Measurements from ENCODE around the gene CCSER1. TPM values are rescaled to one million over a fixed set of nuclear protein-coding genes. Genes with fewer than 3 reads are reported as not detected.

CCSER1 gene
- total RNA-seq, 1 experiment from 2014 or later: 0.05 TPM

GRCh38 chr4:90766837-90767236 is 639.6 kb downstream of the CCSER1 start:
- no peak for ATAC-seq
- DNase-seq (ENCODE audit: low read depth, low spot score): no peak
- ChIA-PET POLR2A (no interaction called here), CTCF (no interaction called here)
- no peaks in the 10 kb centered on the region for H3K27me3 ChIP-seq (ENCODE audit: control insufficient read depth, insufficient read depth, low read length)
- H3K4me3 ChIP-seq (ENCODE audit: low read depth in 2 of 2, low read length in 2 of 2): no peak overlapping the region
- H3K36me3 ChIP-seq (ENCODE audit: control insufficient read depth, insufficient read depth, low read length): no peaks in the 10 kb centered on the region
- in situ Hi-C loops (cut with HindIII; ENCODE audit: low pct_unique_long_range_greater_than_20kb, low sequenced_read_pairs): no loop called here
- H3K9me3 ChIP-seq (ENCODE audit: control insufficient read depth, insufficient read depth, low read depth, low read length): no peaks in the 10 kb centered on the region
- no peaks in the 10 kb centered on the region for H3K4me1 ChIP-seq (ENCODE audit: control insufficient read depth, insufficient read depth, low read length)
- H3K27ac ChIP-seq (ENCODE audit: low read length): no peak overlapping the region
- BruUV-seq (replicated peaks): no TSS peak
- TF ChIP-seq, protein P1, sequence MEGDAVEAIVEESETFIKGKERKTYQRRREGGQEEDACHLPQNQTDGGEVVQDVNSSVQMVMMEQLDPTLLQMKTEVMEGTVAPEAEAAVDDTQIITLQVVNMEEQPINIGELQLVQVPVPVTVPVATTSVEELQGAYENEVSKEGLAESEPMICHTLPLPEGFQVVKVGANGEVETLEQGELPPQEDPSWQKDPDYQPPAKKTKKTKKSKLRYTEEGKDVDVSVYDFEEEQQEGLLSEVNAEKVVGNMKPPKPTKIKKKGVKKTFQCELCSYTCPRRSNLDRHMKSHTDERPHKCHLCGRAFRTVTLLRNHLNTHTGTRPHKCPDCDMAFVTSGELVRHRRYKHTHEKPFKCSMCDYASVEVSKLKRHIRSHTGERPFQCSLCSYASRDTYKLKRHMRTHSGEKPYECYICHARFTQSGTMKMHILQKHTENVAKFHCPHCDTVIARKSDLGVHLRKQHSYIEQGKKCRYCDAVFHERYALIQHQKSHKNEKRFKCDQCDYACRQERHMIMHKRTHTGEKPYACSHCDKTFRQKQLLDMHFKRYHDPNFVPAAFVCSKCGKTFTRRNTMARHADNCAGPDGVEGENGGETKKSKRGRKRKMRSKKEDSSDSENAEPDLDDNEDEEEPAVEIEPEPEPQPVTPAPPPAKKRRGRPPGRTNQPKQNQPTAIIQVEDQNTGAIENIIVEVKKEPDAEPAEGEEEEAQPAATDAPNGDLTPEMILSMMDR (IDR thresholded peaks at IDR 0.05): no peak
- TF ChIP-seq SIN3A (IDR thresholded peaks at IDR 0.05; ENCODE audit: borderline replicate concordance, insufficient read depth, low read depth, low read length) (no peak), TCF7L2 (IDR thresholded peaks at IDR 0.05; ENCODE audit: low read depth, low read length) (no peak), POLR2AphosphoS5 (IDR thresholded peaks at IDR 0.05; ENCODE audit: low read depth, low read length) (no peak), REST (IDR thresholded peaks at IDR 0.05; ENCODE audit: insufficient read depth in 1 of 2, low read depth in 2 of 2, low read length in 1 of 2) (no peak)
- intact Hi-C loops (cut with micrococcal nuclease; ENCODE audit: unreplicated experiment): no loop called here

GRCh38 chr4:90769251-90769650 is 642.1 kb downstream of the CCSER1 start:
- H3K27ac ChIP-seq (ENCODE audit: low read length): no peak overlapping the region
- ATAC-seq: no peak
- no peaks in the 10 kb centered on the region for H3K27me3 ChIP-seq (ENCODE audit: control insufficient read depth, insufficient read depth, low read length)
- TF ChIP-seq REST (IDR thresholded peaks at IDR 0.05; ENCODE audit: insufficient read depth in 1 of 2, low read depth in 2 of 2, low read length in 1 of 2) (no peak), POLR2AphosphoS5 (IDR thresholded peaks at IDR 0.05; ENCODE audit: low read depth, low read length) (no peak), TCF7L2 (IDR thresholded peaks at IDR 0.05; ENCODE audit: low read depth, low read length) (no peak), SIN3A (IDR thresholded peaks at IDR 0.05; ENCODE audit: borderline replicate concordance, insufficient read depth, low read depth, low read length) (no peak)
- TF ChIP-seq, protein P1 (IDR thresholded peaks at IDR 0.05): no peak
- in situ Hi-C loops (cut with HindIII; ENCODE audit: low pct_unique_long_range_greater_than_20kb, low sequenced_read_pairs) (no loop called here), intact Hi-C loops (cut with micrococcal nuclease; ENCODE audit: unreplicated experiment) (no loop called here)
- DNase-seq (ENCODE audit: low read depth, low spot score): no peak
- no peaks in the 10 kb centered on the region for H3K36me3 ChIP-seq (ENCODE audit: control insufficient read depth, insufficient read depth, low read length)
- H3K9me3 ChIP-seq (ENCODE audit: control insufficient read depth, insufficient read depth, low read depth, low read length): no peaks in the 10 kb centered on the region
- H3K4me1 ChIP-seq (ENCODE audit: control insufficient read depth, insufficient read depth, low read length): no peaks in the 10 kb centered on the region
- CTCF ChIA-PET: no interaction called here
- POLR2A ChIA-PET: no interaction called here
- no peak overlapping the region for H3K4me3 ChIP-seq (ENCODE audit: low read depth in 2 of 2, low read length in 2 of 2)
- BruUV-seq (replicated peaks): no TSS peak
